ENCODE results near the gene DLEC1. TPM values are rescaled to one million over a fixed set of nuclear protein-coding genes. Genes with fewer than 3 reads are reported as not detected.
"Not testable (repeated sequence)": the region's sequence is repeated elsewhere in the genome, so short reads cannot be mapped to it uniquely, and the experiment has no call there.

DLEC1 gene
- total RNA-seq, 2 experiments from 2014 or later: 0.20 to 0.36 TPM

GRCh38 chr3:38031022-38031994 is 7.7 kb upstream of the DLEC1 start:
- Mint-ChIP-seq H3K36me3 (ENCODE audit: low read depth) (no peaks in the 10 kb centered on the region), H3K9me3 (no peaks in the 10 kb centered on the region), H3K4me3 (no peak overlapping the region), H3K27me3 (peaks cover 20% of the 10 kb centered on the region), H3K27ac (no peak overlapping the region), H3K4me1 (ENCODE audit: low read depth) (peaks cover 14% of the 10 kb centered on the region)
- TF ChIP-seq CTCF (IDR thresholded peaks at IDR 0.05): no peak
- ChIA-PET POLR2A (interaction anchor here (1.2 kb wide), 1 partner anchor 9 kb away, joined by 3 read pairs; no protein-coding TSS in a partner anchor), CTCF (interaction anchor here (0.7 to 1.0 kb wide), 4 partner anchors 8 to 34 kb away, joined by 3 to 5 read pairs (median 4); partner anchors contain the start of gene DLEC1)
- intact Hi-C loops (cut with micrococcal nuclease): no loop called here
- peak; percentile 49 for DNase-seq
- ATAC-seq: peak; percentile 69

- no peaks in the 10 kb centered on the region for H3K9me3 Mint-ChIP-seq
- H3K27me3 Mint-ChIP-seq: peaks cover 20% of the 10 kb centered on the region
- ATAC-seq (no peak), DNase-seq (no peak)
- H3K27ac Mint-ChIP-seq: no peak overlapping the region
- peaks cover 14% of the 10 kb centered on the region for H3K4me1 Mint-ChIP-seq (ENCODE audit: low read depth)
- no peaks in the 10 kb centered on the region for H3K36me3 Mint-ChIP-seq (ENCODE audit: low read depth)
- CTCF ChIA-PET: interaction anchor here (0.7 to 1.0 kb wide), 2 partner anchors 28 to 35 kb away, joined by 3 to 5 read pairs; no protein-coding TSS in a partner anchor
- TF ChIP-seq CTCF (IDR thresholded peaks at IDR 0.05): no peak
- H3K4me3 Mint-ChIP-seq: no peak overlapping the region
- intact Hi-C loops (cut with micrococcal nuclease): no loop called here
- POLR2A ChIA-PET: interaction anchor here (1.2 kb wide), 1 partner anchor 10 kb away, joined by 3 read pairs; no protein-coding TSS in a partner anchor
These were observed 6.6 kb upstream of the DLEC1 start for GRCh38 chr3:38032328-38032865.

GRCh38 chr3:38033586-38033985 is 5.4 kb upstream of the DLEC1 start:
- H3K27ac Mint-ChIP-seq; DNase-seq; intact Hi-C loops (cut with micrococcal nuclease); H3K36me3 Mint-ChIP-seq (ENCODE audit: low read depth); ATAC-seq; CTCF ChIA-PET; H3K4me3 Mint-ChIP-seq; H3K9me3 Mint-ChIP-seq: not testable (repeated sequence)
- Mint-ChIP-seq H3K27me3 (peaks cover 16% of the 10 kb centered on the region), H3K4me1 (ENCODE audit: low read depth) (peaks cover 18% of the 10 kb centered on the region)
- POLR2A ChIA-PET: interaction anchor here (0.6 kb wide), 1 partner anchor 1167 kb away, joined by 3 read pairs; no protein-coding TSS in a partner anchor

- CTCF ChIA-PET: interaction anchor here (1.8 kb wide), 1 partner anchor 38 kb away, joined by 4 read pairs; no protein-coding TSS in a partner anchor
- H3K36me3 Mint-ChIP-seq (ENCODE audit: low read depth); H3K9me3 Mint-ChIP-seq; intact Hi-C loops (cut with micrococcal nuclease); POLR2A ChIA-PET; ATAC-seq; H3K27ac Mint-ChIP-seq; H3K4me3 Mint-ChIP-seq; DNase-seq: not testable (repeated sequence)
- Mint-ChIP-seq H3K4me1 (ENCODE audit: low read depth) (peaks cover 25% of the 10 kb centered on the region), H3K27me3 (peaks cover 16% of the 10 kb centered on the region)
These were observed 4.7 kb upstream of the DLEC1 start for GRCh38 chr3:38034335-38034734.

GRCh38 chr3:38036286-38036685 is 2.7 kb upstream of the DLEC1 start:
- ChIA-PET POLR2A (no interaction called here), CTCF (no interaction called here)
- Mint-ChIP-seq H3K27ac (no peak overlapping the region), H3K9me3 (peaks cover 9% of the 10 kb centered on the region), H3K36me3 (ENCODE audit: low read depth) (peaks cover 7% of the 10 kb centered on the region), H3K27me3 (peaks cover 15% of the 10 kb centered on the region), H3K4me1 (ENCODE audit: low read depth) (peaks cover 31% of the 10 kb centered on the region), H3K4me3 (no peak overlapping the region)
- TF ChIP-seq CTCF (IDR thresholded peaks at IDR 0.05): no peak
- no peak for ATAC-seq
- DNase-seq: no peak
- intact Hi-C loops (cut with micrococcal nuclease): no loop called here

Measured in activated CD8-positive, alpha-beta T cell treated with anti-CD3 and anti-CD28 coated beads for 36 hours (primary cell).